Right cardiac atrium (tissue), 5 donors: Measurements from ENCODE around the gene RAP1B. TPM values are rescaled to one million over a fixed set of nuclear protein-coding genes. Genes with fewer than 3 reads are reported as not detected.
A peak's percentile ranks its signal among the peaks of the same experiment; 100 is the strongest.

ENCODE experiments used
- ATAC-seq, 2 donors: fragments of 200-7000 bp; cut with Tn5 transposase; one replicate each; pipeline versions ENCODE4 v1.8.0 to v1.9.1; 2020; ENCODE audit warnings: moderate library complexity in 2 of 2, mild to moderate bottlenecking in 1 of 2
- DNase-seq, 3 donors: peaks; one replicate each; pipeline ENCODE4 v3.0.0-alpha.2; 2020
- H3K27ac ChIP-seq: one replicate; pipeline ENCODE4 v1.5.1; 2013; ENCODE audit warnings: mild to moderate bottlenecking, low read length, control low read depth, moderate library complexity
- H3K27me3 ChIP-seq: one replicate; pipeline ENCODE4 v1.6.1; 2013; ENCODE audit not compliant: control insufficient read depth, insufficient read depth
- H3K4me1 ChIP-seq: one replicate; pipeline ENCODE4 v1.6.1; 2013; ENCODE audit warnings: low read length; ENCODE audit not compliant: control insufficient read depth, insufficient read depth
- H3K4me3 ChIP-seq: one replicate; pipeline ENCODE4 v1.5.1; 2013; ENCODE audit warnings: low read length, control low read depth
- H3K9me3 ChIP-seq: one replicate; pipeline ENCODE4 v1.6.1; 2013; ENCODE audit warnings: low read length; ENCODE audit not compliant: control insufficient read depth
- whole genome bisulfite sequencing: extraction: QIAGEN DNeasy Blood & Tissue Kit; methylation state at CpG from one replicate; pipeline ENCODE4 v1.1.7; 2013; 5-methylcytosine and 5-hydroxymethylcytosine counted together
- intact Hi-C, 4 donors: fragments of 100-400 bp; cut with DNase I; formaldehyde crosslinking; loops; one replicate each; pipeline versions ENCODE4 v1.11.0 to v1.14.0; 2022 to 2023
- long read RNA-seq, 4 donors: library from polyadenylated mRNA; unstranded; transcript quantifications; one replicate each; pipeline ENCODE4 v2.0.0, GENCODE V29; 2020 to 2021
- polyA plus RNA-seq: library from polyadenylated mRNA; stranded (reverse); fragments of 200-250 nt; gene quantifications from one replicate; pipeline ENCODE4 v1.2.3, GENCODE V29; 2013
- total RNA-seq, 4 donors: library from RNA; stranded (reverse); fragmentation: NEBNext Ultra II Directional; extraction: Animal tissue kit (Norgen Biotek cat#: 25700); gene quantifications; one replicate each; pipeline ENCODE4 v1.2.1, GENCODE V29; 2021
- donor health status: healthy with polysubstance abuse.
- donor health status: DM: no; HTN: yes; CAD: no.
- donor health status: DM: no; HTN: no; CAD: no.
- donor health status: DM: no; HTN: yes; CAD: no; lungs with severe emphysema.
- donor health status: DM: yes; HTN: yes; CAD: no.

Gene RAP1B
- 10 to 100 TPM; 65.7 to 87.5 (median 68.7) TPM for total RNA-seq
- 47.6 TPM for polyA plus RNA-seq
- long read RNA-seq, donor 1, full-length matches to known transcripts: 69 of 77 reads
- long read RNA-seq, donor 1, partial matches to known transcripts: 1 of 77 reads
- long read RNA-seq, donor 1, other reads (novel, unspliced or antisense): 7 of 77 reads
- long read RNA-seq, donor 2, full-length matches to known transcripts: 33 of 34 reads
- long read RNA-seq, donor 2, partial matches to known transcripts: 0 of 34 reads
- long read RNA-seq, donor 2, other reads (novel, unspliced or antisense): 1 of 34 reads
- long read RNA-seq, donor 3, full-length matches to known transcripts: 307 of 321 reads
- long read RNA-seq, donor 3, partial matches to known transcripts: 3 of 321 reads
- long read RNA-seq, donor 3, other reads (novel, unspliced or antisense): 11 of 321 reads
- long read RNA-seq, donor 4, full-length matches to known transcripts: 25 of 27 reads
- long read RNA-seq, donor 4, partial matches to known transcripts: 1 of 27 reads
- long read RNA-seq, donor 4, other reads (novel, unspliced or antisense): 1 of 27 reads

DNA sequence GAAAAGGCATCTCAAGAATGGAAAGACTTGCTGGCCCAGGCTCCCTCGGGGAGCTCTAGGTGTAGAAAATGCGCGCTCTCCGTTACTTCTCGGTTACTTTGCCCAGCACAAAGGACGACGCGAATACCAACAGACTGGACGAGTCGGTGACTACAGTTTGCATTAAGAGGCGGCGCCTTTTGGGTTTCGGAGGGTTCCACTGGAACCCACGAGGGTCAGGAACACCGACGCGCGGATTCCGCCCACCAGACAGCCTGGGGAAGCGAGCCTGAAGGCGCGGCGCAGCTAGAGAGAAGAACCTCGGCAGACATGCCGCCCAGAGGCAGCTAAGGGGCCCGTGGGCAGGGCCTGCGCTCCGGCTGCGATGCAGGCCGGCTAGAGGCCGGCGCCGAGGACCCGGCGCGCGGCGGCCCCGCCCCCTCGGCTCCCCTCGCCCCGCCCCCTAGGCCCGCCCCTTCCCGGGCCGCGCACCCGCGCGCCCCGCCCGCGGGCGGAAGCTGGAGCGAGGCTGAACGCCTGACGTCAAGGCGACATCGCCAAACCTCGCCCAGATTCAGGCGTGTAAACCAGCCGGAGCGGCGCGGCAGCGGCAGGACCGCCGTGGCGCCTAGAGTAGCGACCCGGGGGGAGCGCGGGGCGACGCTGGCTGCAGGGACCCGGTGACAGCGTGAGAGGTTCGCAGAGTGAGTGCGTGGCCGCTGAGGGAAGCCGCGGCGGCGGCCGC is at the start of gene RAP1B:
Gene RAP1B, plus strand, starts transcription at position 530 of the 724 bp plus-strand sequence. CDS start 37,826 bp downstream, outside the sequence.
- H3K27ac ChIP-seq: peak within 1 kb of the TSS; percentile 100
- no peaks in the 10 kb centered on the region for H3K27me3 ChIP-seq
- intact Hi-C loops: loop anchor here in 3 of 4 donors (5.0 to 10.0 kb wide), 4 partner anchors 77 to 248 kb away; partner anchors contain the start of gene NUP107 (in 1 of the 3)
- no peaks in the 10 kb centered on the region for H3K9me3 ChIP-seq
- peak within 1 kb of the TSS; percentile 88 for H3K4me3 ChIP-seq
- DNase-seq: peak; percentile 91 to 96 (median 96)
- WGBS: under 1% methylated on average over 84 of the region's 84 CpGs
- ATAC-seq: peak; percentile 96 to 98
- peaks cover 8% of the 10 kb centered on the region for H3K4me1 ChIP-seq

DNA sequence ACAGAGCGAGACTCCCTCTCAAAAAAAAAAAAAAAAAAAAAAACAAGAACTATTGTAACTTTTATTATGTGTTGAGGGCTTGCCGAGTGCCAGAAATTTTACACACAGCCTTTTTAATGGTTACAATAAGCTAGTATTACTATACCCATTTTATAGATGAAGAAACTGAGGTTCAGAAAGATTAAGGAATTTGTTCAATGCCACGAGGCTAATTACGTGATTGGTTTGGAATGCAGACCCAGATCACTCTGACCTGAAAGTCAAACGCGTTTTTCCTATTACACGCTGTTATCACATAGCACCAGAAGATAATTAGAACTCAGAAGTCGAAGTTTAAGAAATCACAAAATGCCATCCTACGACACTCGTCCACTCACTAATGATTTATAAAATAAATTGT is 48.9 kb upstream of the RAP1B start:
- no peaks in the 10 kb centered on the region for H3K9me3 ChIP-seq
- DNase-seq: no peak
- H3K4me1 ChIP-seq: peaks cover 11% of the 10 kb centered on the region
- WGBS: 80% methylated on average over 10 of the region's 10 CpGs
- no peak for ATAC-seq
- no peak overlapping the region for H3K4me3 ChIP-seq
- H3K27me3 ChIP-seq: no peaks in the 10 kb centered on the region
- intact Hi-C loops: no loop called here
- H3K27ac ChIP-seq: no peak overlapping the region

DNA sequence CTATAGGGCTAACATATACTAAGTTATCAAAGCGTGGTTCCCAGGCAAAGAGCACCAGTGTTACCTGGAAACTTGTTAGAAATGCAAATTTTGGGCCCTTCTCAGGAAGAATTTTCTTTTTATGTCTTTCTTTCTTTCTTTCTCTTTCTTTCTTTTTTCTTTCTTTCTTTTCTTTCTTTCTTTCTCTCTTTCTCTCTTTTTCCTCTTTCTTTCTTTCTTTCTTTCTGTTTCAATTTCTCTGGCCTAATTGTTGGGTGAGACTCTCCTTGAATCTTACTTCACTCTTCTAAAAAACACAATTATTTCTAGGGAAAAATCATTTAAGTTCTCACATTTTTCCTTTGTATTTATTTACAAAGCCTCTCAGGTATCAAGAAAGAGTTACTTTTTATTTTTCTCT is 46.5 kb upstream of the RAP1B start:
- Histone ChIP-seq H3K27ac (no peak overlapping the region), H3K9me3 (no peaks in the 10 kb centered on the region), H3K4me1 (peaks cover 11% of the 10 kb centered on the region), H3K27me3 (no peaks in the 10 kb centered on the region), H3K4me3 (no peak overlapping the region)
- 81% methylated on average over 1 of the region's 1 CpG for WGBS
- no peak for DNase-seq
- no peak for ATAC-seq
- intact Hi-C loops: no loop called here

GRCh38 chr12:68565391-68565903 is 45.3 kb upstream of the RAP1B start:
- Histone ChIP-seq H3K27ac (no peak overlapping the region), H3K27me3 (no peaks in the 10 kb centered on the region), H3K9me3 (no peaks in the 10 kb centered on the region), H3K4me3 (no peak overlapping the region), H3K4me1 (peaks cover 3% of the 10 kb centered on the region)
- no peak for DNase-seq
- WGBS: 69% methylated on average over 1 of the region's 1 CpG
- ATAC-seq: no peak
- intact Hi-C loops: no loop called here

DNA sequence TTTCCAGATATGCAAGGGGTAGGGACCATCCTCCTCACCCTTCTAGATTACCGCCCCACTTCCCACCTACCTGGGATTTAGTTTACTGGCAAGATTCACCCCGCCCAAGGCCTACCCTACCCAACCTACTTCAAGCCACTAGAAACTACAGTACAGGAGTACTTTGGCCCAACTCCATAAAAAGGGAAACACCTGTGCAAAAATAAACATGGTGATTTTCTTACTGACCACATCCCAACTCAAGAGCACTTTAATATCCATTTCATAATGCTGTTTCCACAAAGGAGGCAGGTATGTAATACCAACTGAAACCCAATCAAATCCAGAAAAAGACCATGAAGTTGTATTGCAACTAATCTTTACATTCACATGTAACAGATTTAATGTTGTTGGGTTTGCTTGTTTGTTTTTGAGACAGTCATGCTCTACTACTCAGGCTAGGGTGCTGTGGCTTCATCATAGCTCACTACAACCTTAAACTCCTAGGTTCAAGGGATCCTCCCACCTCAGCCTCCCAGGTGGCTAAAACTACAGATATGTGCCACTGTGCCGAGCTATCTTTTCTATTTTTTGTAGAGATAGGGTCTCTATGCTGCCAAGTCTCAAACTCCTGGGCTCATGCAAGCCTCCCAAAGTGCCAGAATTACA is 41.7 kb upstream of the RAP1B start:
- ATAC-seq: no peak
- Histone ChIP-seq H3K4me3 (no peak overlapping the region), H3K4me1 (no peaks in the 10 kb centered on the region), H3K27me3 (no peaks in the 10 kb centered on the region), H3K27ac (no peak overlapping the region), H3K9me3 (no peaks in the 10 kb centered on the region)
- no peak for DNase-seq
- intact Hi-C loops: no loop called here
- WGBS: 93% methylated on average over 3 of the region's 3 CpGs

- H3K27me3 ChIP-seq: no peaks in the 10 kb centered on the region
- no peaks in the 10 kb centered on the region for H3K9me3 ChIP-seq
- H3K27ac ChIP-seq: no peak overlapping the region
- ATAC-seq (no peak), DNase-seq (no peak)
- 61% methylated on average over 2 of the region's 2 CpGs for WGBS
- H3K4me1 ChIP-seq: no peaks in the 10 kb centered on the region
- no peak overlapping the region for H3K4me3 ChIP-seq
- intact Hi-C loops: no loop called here
These were observed 38.0 kb upstream of the RAP1B start for GRCh38 chr12:68572661-68573060.

DNA sequence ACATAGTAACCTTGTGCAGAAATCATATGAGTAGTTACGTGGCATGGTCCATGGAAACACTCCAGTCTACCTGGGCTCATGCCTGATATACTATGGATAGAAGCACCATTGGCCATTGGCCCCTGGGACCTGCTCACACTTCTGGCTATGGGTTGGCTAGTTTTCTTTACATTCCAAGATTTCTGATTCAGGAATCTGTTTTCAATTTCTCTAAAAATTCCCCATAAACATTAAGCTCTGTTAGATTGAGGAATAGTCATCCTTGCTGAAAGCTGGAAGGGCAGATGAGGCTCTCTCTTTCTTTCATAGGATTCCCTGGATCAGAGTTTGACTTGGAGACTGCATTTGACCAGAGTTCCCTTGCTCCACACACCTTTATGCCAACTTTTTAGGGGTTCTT is 37.3 kb upstream of the RAP1B start:
- H3K9me3 ChIP-seq: no peaks in the 10 kb centered on the region
- no peaks in the 10 kb centered on the region for H3K27me3 ChIP-seq
- no peak for ATAC-seq
- DNase-seq: no peak
- no peaks in the 10 kb centered on the region for H3K4me1 ChIP-seq
- no peak overlapping the region for H3K27ac ChIP-seq
- 98% methylated on average over 1 of the region's 1 CpG for WGBS
- no peak overlapping the region for H3K4me3 ChIP-seq
- intact Hi-C loops: no loop called here

DNA sequence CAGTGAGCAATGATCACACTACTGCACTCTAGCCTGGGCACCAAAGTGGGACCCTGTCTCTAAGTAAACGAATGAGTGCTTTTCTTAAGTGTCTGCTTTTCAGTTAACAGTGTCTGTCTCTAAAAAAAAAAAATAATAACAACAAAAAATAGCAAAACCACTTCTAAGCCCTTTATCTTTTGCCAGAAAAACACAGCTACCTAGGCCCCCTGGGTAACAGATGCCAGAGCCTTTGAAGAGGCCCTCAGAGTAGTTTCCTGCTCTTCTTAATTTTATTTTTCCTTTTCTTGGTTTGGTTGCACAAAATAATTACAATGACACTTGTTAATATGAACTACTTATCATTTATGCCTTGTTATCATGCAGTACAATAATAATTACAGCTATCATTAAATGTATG is 32.8 kb upstream of the RAP1B start:
- Histone ChIP-seq H3K4me1 (no peaks in the 10 kb centered on the region), H3K27ac (no peak overlapping the region), H3K4me3 (no peak overlapping the region), H3K9me3 (no peaks in the 10 kb centered on the region), H3K27me3 (no peaks in the 10 kb centered on the region)
- ATAC-seq (no peak), DNase-seq (no peak)
- intact Hi-C loops: no loop called here
- 77% methylated on average over 1 of the region's 1 CpG for WGBS

DNA sequence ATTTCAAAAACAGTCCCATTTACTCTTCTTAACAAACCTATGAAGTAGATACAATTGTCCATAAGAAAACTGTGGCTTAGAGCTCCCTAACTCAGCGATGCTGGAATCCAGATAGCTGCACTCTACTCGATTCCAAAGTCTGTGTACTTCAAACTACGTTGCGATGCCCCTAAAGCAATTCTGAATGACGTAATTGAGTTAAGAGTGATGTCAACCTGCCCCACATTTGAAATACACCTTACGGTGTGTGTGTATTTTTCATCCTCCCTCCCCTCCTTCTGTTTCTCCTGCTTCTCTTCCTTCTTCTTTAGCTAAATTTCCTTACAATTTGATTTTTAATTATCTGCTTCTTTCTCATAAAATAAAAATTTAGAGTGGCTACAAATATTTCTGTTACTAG is 31.9 kb upstream of the RAP1B start:
- DNase-seq (no peak), ATAC-seq (no peak)
- intact Hi-C loops: no loop called here
- Histone ChIP-seq H3K27ac (no peak overlapping the region), H3K9me3 (no peaks in the 10 kb centered on the region), H3K4me3 (no peak overlapping the region), H3K27me3 (no peaks in the 10 kb centered on the region), H3K4me1 (no peaks in the 10 kb centered on the region)
- WGBS: 88% methylated on average over 6 of the region's 6 CpGs

GRCh38 chr12:68579254-68579653 is 31.4 kb upstream of the RAP1B start:
- Histone ChIP-seq H3K27ac (no peak overlapping the region), H3K27me3 (no peaks in the 10 kb centered on the region), H3K4me3 (no peak overlapping the region), H3K4me1 (no peaks in the 10 kb centered on the region), H3K9me3 (no peaks in the 10 kb centered on the region)
- DNase-seq: no peak
- no peak for ATAC-seq
- intact Hi-C loops: no loop called here
- 81% methylated on average over 5 of the region's 5 CpGs for whole genome bisulfite sequencing
